ENCODE measurements around the gene TPBG. TPM values are rescaled to one million over a fixed set of nuclear protein-coding genes. Genes with fewer than 3 reads are reported as not detected.
A peak's percentile ranks its signal among the peaks of the same experiment; 100 is the strongest.

Gene TPBG
- total and polyA plus RNA-seq, 2 donors, result 5.3 to 21.8 TPM

GRCh38 chr6:82353848-82354247 lies 9.8 kb upstream of the TPBG start:
- Histone ChIP-seq H3K36me3 (ENCODE audit: control insufficient read depth in 2 of 2, insufficient read depth in 2 of 2, low read length in 1 of 2) (no peaks in the 10 kb centered on the region), H3K4me1 (ENCODE audit: control insufficient read depth in 2 of 2, insufficient read depth in 2 of 2, low read length in 2 of 2) (no peaks in the 10 kb centered on the region), H3K9me3 (ENCODE audit: control insufficient read depth in 2 of 2, insufficient read depth in 1 of 2, low read length in 1 of 2) (no peaks in the 10 kb centered on the region), H3K27ac (ENCODE audit: low read depth in 1 of 2, low read length in 1 of 2) (no peak overlapping the region), H3K4me3 (ENCODE audit: low read length in 2 of 2) (no peak overlapping the region), H3K27me3 (ENCODE audit: control insufficient read depth in 2 of 2, insufficient read depth in 1 of 2, low read length in 1 of 2) (peaks cover 0 to 2% of the 10 kb centered on the region in 2 donors)
- DNase-seq (ENCODE audit: low read depth in 6 of 9, low spot score in 9 of 9), result no peak
- WGBS, result 93% methylated on average over 2 of the region's 2 CpGs

GRCh38 chr6:82360552-82360951 lies 3.1 kb upstream of the TPBG start:
- Histone ChIP-seq H3K36me3 (ENCODE audit: control insufficient read depth in 2 of 2, insufficient read depth in 2 of 2, low read length in 1 of 2) (no peaks in the 10 kb centered on the region), H3K27ac (ENCODE audit: low read depth in 1 of 2, low read length in 1 of 2) (no peak overlapping the region), H3K9me3 (ENCODE audit: control insufficient read depth in 2 of 2, insufficient read depth in 1 of 2, low read length in 1 of 2) (peaks cover 0 to 9% of the 10 kb centered on the region in 2 donors), H3K4me1 (ENCODE audit: control insufficient read depth in 2 of 2, insufficient read depth in 2 of 2, low read length in 2 of 2) (peaks cover 0 to 3% of the 10 kb centered on the region in 2 donors), H3K27me3 (ENCODE audit: control insufficient read depth in 2 of 2, insufficient read depth in 1 of 2, low read length in 1 of 2) (peaks cover 33 to 40% of the 10 kb centered on the region in 2 donors), H3K4me3 (ENCODE audit: low read length in 2 of 2) (no peak overlapping the region)
- WGBS, result 77% methylated on average over 2 of the region's 2 CpGs
- DNase-seq (ENCODE audit: low read depth in 6 of 9, low spot score in 9 of 9), result no peak

GRCh38 chr6:82361631-82362030 lies 2.0 kb upstream of the TPBG start:
- H3K27me3 ChIP-seq (ENCODE audit: control insufficient read depth in 2 of 2, insufficient read depth in 1 of 2, low read length in 1 of 2), result peaks cover 42 to 51% of the 10 kb centered on the region in 2 donors
- H3K27ac ChIP-seq (ENCODE audit: low read depth in 1 of 2, low read length in 1 of 2), result no peak overlapping the region
- DNase-seq (ENCODE audit: low read depth in 6 of 9, low spot score in 9 of 9), result no peak

GRCh38 chr6:82362144-82362543 lies 1.5 kb upstream of the TPBG start:
- peaks cover 42 to 52% of the 10 kb centered on the region in 2 donors for H3K27me3 ChIP-seq (ENCODE audit: control insufficient read depth in 2 of 2, insufficient read depth in 1 of 2, low read length in 1 of 2)
- WGBS, result 53% methylated on average over 4 of the region's 4 CpGs
- H3K9me3 ChIP-seq (ENCODE audit: control insufficient read depth in 2 of 2, insufficient read depth in 1 of 2, low read length in 1 of 2), result peaks cover 0 to 9% of the 10 kb centered on the region in 2 donors
- no peak overlapping the region for H3K4me3 ChIP-seq (ENCODE audit: low read length in 2 of 2)
- DNase-seq (ENCODE audit: low read depth in 6 of 9, low spot score in 9 of 9), result no peak
- H3K4me1 ChIP-seq (ENCODE audit: control insufficient read depth in 2 of 2, insufficient read depth in 2 of 2, low read length in 2 of 2), result peaks cover 0 to 3% of the 10 kb centered on the region in 2 donors
- no peak overlapping the region for H3K27ac ChIP-seq (ENCODE audit: low read depth in 1 of 2, low read length in 1 of 2)
- no peaks in the 10 kb centered on the region for H3K36me3 ChIP-seq (ENCODE audit: control insufficient read depth in 2 of 2, insufficient read depth in 2 of 2, low read length in 1 of 2)

More at GRCh38 chr6:82361631-82362030, 2.0 kb upstream of the TPBG start:
- 76% methylated on average over 3 of the region's 3 CpGs for WGBS
- Histone ChIP-seq H3K36me3 (ENCODE audit: control insufficient read depth in 2 of 2, insufficient read depth in 2 of 2, low read length in 1 of 2) (no peaks in the 10 kb centered on the region), H3K4me1 (ENCODE audit: control insufficient read depth in 2 of 2, insufficient read depth in 2 of 2, low read length in 2 of 2) (peaks cover 0 to 3% of the 10 kb centered on the region in 2 donors), H3K4me3 (ENCODE audit: low read length in 2 of 2) (no peak overlapping the region), H3K9me3 (ENCODE audit: control insufficient read depth in 2 of 2, insufficient read depth in 1 of 2, low read length in 1 of 2) (peaks cover 0 to 9% of the 10 kb centered on the region in 2 donors)

GRCh38 chr6:82362878-82363427 lies 664 bp upstream of the TPBG start:
- WGBS, result 14% methylated on average over 13 of the region's 13 CpGs
- H3K27me3 ChIP-seq (ENCODE audit: control insufficient read depth in 2 of 2, insufficient read depth in 1 of 2, low read length in 1 of 2), result peaks cover 42 to 52% of the 10 kb centered on the region in 2 donors
- H3K4me3 ChIP-seq (ENCODE audit: low read length in 2 of 2), result peak overlapping the region in 1 of 2 donors; percentile 33
- H3K9me3 ChIP-seq (ENCODE audit: control insufficient read depth in 2 of 2, insufficient read depth in 1 of 2, low read length in 1 of 2), result peaks cover 0 to 9% of the 10 kb centered on the region in 2 donors
- H3K36me3 ChIP-seq (ENCODE audit: control insufficient read depth in 2 of 2, insufficient read depth in 2 of 2, low read length in 1 of 2), result no peaks in the 10 kb centered on the region
- peak overlapping the region in 1 of 2 donors; percentile 68 for H3K27ac ChIP-seq (ENCODE audit: low read depth in 1 of 2, low read length in 1 of 2)
- H3K4me1 ChIP-seq (ENCODE audit: control insufficient read depth in 2 of 2, insufficient read depth in 2 of 2, low read length in 2 of 2), result peaks cover 0 to 3% of the 10 kb centered on the region in 2 donors
- DNase-seq (ENCODE audit: low read depth in 6 of 9, low spot score in 9 of 9), result no peak

- no peak for DNase-seq (ENCODE audit: low read depth in 6 of 9, low spot score in 9 of 9)
- Histone ChIP-seq H3K27ac (ENCODE audit: low read depth in 1 of 2, low read length in 1 of 2) (peak overlapping the region; percentile 68 to 76), H3K4me3 (ENCODE audit: low read length in 2 of 2) (peak overlapping the region; percentile 33 to 37), H3K36me3 (ENCODE audit: control insufficient read depth in 2 of 2, insufficient read depth in 2 of 2, low read length in 1 of 2) (no peaks in the 10 kb centered on the region), H3K27me3 (ENCODE audit: control insufficient read depth in 2 of 2, insufficient read depth in 1 of 2, low read length in 1 of 2) (peaks cover 40 to 52% of the 10 kb centered on the region in 2 donors), H3K4me1 (ENCODE audit: control insufficient read depth in 2 of 2, insufficient read depth in 2 of 2, low read length in 2 of 2) (peaks cover 0 to 3% of the 10 kb centered on the region in 2 donors), H3K9me3 (ENCODE audit: control insufficient read depth in 2 of 2, insufficient read depth in 1 of 2, low read length in 1 of 2) (peaks cover 0 to 9% of the 10 kb centered on the region in 2 donors)
- under 1% methylated on average over 88 of the region's 88 CpGs for WGBS
Measured at GRCh38 chr6:82364087-82365015, 734 bp downstream of the TPBG start.

- Histone ChIP-seq H3K9me3 (ENCODE audit: control insufficient read depth in 2 of 2, insufficient read depth in 1 of 2, low read length in 1 of 2) (peaks cover 0 to 9% of the 10 kb centered on the region in 2 donors), H3K4me1 (ENCODE audit: control insufficient read depth in 2 of 2, insufficient read depth in 2 of 2, low read length in 2 of 2) (peaks cover 0 to 3% of the 10 kb centered on the region in 2 donors), H3K27ac (ENCODE audit: low read depth in 1 of 2, low read length in 1 of 2) (no peak overlapping the region), H3K27me3 (ENCODE audit: control insufficient read depth in 2 of 2, insufficient read depth in 1 of 2, low read length in 1 of 2) (peaks cover 40 to 52% of the 10 kb centered on the region in 2 donors), H3K36me3 (ENCODE audit: control insufficient read depth in 2 of 2, insufficient read depth in 2 of 2, low read length in 1 of 2) (no peaks in the 10 kb centered on the region), H3K4me3 (ENCODE audit: low read length in 2 of 2) (peak overlapping the region; percentile 6 to 37)
- WGBS, result 9% methylated on average over 67 of the region's 67 CpGs
- DNase-seq (ENCODE audit: low read depth in 6 of 9, low spot score in 9 of 9), result no peak
Measured at GRCh38 chr6:82365016-82365795, 1.6 kb downstream of the TPBG start.

- H3K9me3 ChIP-seq (ENCODE audit: control insufficient read depth in 2 of 2, insufficient read depth in 1 of 2, low read length in 1 of 2), result peaks cover 0 to 9% of the 10 kb centered on the region in 2 donors
- peaks cover 35 to 40% of the 10 kb centered on the region in 2 donors for H3K27me3 ChIP-seq (ENCODE audit: control insufficient read depth in 2 of 2, insufficient read depth in 1 of 2, low read length in 1 of 2)
- H3K27ac ChIP-seq (ENCODE audit: low read depth in 1 of 2, low read length in 1 of 2), result no peak overlapping the region
- no peak for DNase-seq (ENCODE audit: low read depth in 6 of 9, low spot score in 9 of 9)
- H3K4me3 ChIP-seq (ENCODE audit: low read length in 2 of 2), result no peak overlapping the region
- H3K4me1 ChIP-seq (ENCODE audit: control insufficient read depth in 2 of 2, insufficient read depth in 2 of 2, low read length in 2 of 2), result peaks cover 0 to 3% of the 10 kb centered on the region in 2 donors
- no peaks in the 10 kb centered on the region for H3K36me3 ChIP-seq (ENCODE audit: control insufficient read depth in 2 of 2, insufficient read depth in 2 of 2, low read length in 1 of 2)
Measured at GRCh38 chr6:82367704-82368103, 4.1 kb downstream of the TPBG start.
